ENCODE measurements around the gene KIF18B. TPM values are rescaled to one million over a fixed set of nuclear protein-coding genes. Genes with fewer than 3 reads are reported as not detected.

The KIF18B gene
- polyA plus RNA-seq, 3 donors: not detected

DNA sequence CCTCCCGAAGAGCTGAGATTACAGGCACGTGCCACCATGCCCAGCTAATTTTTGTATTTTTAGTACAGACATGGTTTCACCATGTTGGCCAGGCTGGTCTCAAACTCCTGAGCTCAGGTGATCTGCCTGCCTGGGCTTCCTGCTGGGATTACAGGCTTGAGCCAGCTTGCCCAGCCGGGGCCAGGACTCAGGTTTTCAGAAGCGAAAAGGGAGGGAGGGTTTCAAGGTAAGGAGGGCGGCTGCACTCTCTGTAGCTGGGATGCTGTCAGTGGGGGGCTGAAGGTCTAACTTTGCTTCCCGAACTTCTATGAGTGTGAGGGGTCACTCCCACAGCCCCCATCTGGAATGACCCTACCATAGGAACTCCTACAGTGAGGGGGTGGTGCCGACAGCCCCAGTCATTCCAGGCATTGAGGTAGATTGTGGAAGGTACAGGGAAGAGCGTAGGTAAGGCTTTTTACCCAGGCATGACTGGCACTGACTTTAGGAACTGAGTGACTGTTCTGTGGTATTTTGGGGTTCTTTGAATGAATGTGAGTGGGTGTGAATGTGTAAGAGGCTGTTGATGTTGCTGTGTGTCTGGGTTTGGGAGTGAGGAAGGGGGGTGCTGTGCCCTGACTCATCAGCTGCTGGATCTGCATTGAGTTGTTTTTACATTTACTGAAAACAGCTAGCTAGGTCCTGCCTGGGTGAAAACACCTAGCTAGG, 24.4 kb upstream of the KIF18B start:
- H3K27ac Mint-ChIP-seq: peak overlapping the region in 1 of 7 donors; percentile 40
- intact Hi-C loops (cut with micrococcal nuclease): no loop called here
- peak overlapping the region in 1 of 2 donors; percentile 59 for H3K4me3 Mint-ChIP-seq
- Histone ChIP-seq H3K9ac (ENCODE audit: insufficient read depth, low read length, poor library complexity, severe bottlenecking) (no peak overlapping the region), H3K4me2 (replicated peaks; ENCODE audit: extremely low read depth, low read length, poor library complexity, severe bottlenecking) (no peak overlapping the region), H3K9me3 (replicated peaks in 1 of 2; ENCODE audit: control insufficient read depth in 1 of 2, insufficient read depth in 1 of 2, low read length in 2 of 2) (peaks cover 0 to 20% of the 10 kb centered on the region in 2 donors), H3K4me1 (ENCODE audit: control insufficient read depth in 1 of 2, insufficient read depth in 2 of 2, low read length in 2 of 2) (peaks cover 19 to 32% of the 10 kb centered on the region in 2 donors), H3K36me3 (replicated peaks in 1 of 2; ENCODE audit: control insufficient read depth in 1 of 2, insufficient read depth in 2 of 2, low read length in 2 of 2) (no peaks in the 10 kb centered on the region), H2AFZ (ENCODE audit: insufficient read depth, low read depth, low read length, poor library complexity, severe bottlenecking) (no peak overlapping the region), H4K20me1 (ENCODE audit: insufficient read depth, low read length) (no peaks in the 10 kb centered on the region), H3K27ac (ENCODE audit: low read depth in 1 of 2, low read length in 2 of 2) (no peak overlapping the region), H3K4me3 (replicated peaks in 1 of 3; ENCODE audit: low read depth in 2 of 3, low read length in 3 of 3) (no peak overlapping the region), H3K27me3 (ENCODE audit: control insufficient read depth in 2 of 2, insufficient read depth in 2 of 2, low read length in 2 of 2) (peaks cover 47 to 82% of the 10 kb centered on the region in 2 donors), H3K79me2 (ENCODE audit: insufficient read depth, low read length) (no peaks in the 10 kb centered on the region)
- no peak for TF ChIP-seq CTCF (IDR thresholded peaks at IDR 0.05)
- peaks cover 79 to 86% (median 80%) of the 10 kb centered on the region in 3 donors for H3K27me3 Mint-ChIP-seq (ENCODE audit: low read depth in 3 of 3)
- H3K9me3 Mint-ChIP-seq: peaks cover 2 to 33% (median 15%) of the 10 kb centered on the region in 7 donors
- WGBS (ENCODE audit: insufficient coverage): 90% methylated on average over 3 of the region's 8 CpGs
- DNase-seq: no peak
- peaks cover 24% of the 10 kb centered on the region for H3K4me1 Mint-ChIP-seq
- H3K36me3 Mint-ChIP-seq: peaks cover 4 to 9% of the 10 kb centered on the region in 2 donors

GRCh38 chr17:44970136-44970741, 22.7 kb upstream of the KIF18B start:
- Mint-ChIP-seq H3K4me3 (peak overlapping the region; percentile 55 to 86), H3K27me3 (ENCODE audit: low read depth in 3 of 3) (peaks cover 83 to 92% (median 86%) of the 10 kb centered on the region in 3 donors), H3K9me3 (peaks cover 2 to 42% (median 19%) of the 10 kb centered on the region in 7 donors), H3K4me1 (peaks cover 32% of the 10 kb centered on the region), H3K36me3 (peaks cover 11 to 16% of the 10 kb centered on the region in 2 donors), H3K27ac (no peak overlapping the region)
- WGBS (ENCODE audit: insufficient coverage): under 1% methylated on average over 53 of the region's 55 CpGs
- no peak for DNase-seq
- Histone ChIP-seq H2AFZ (ENCODE audit: insufficient read depth, low read depth, low read length, poor library complexity, severe bottlenecking) (peak overlapping the region; percentile 59), H3K27ac (ENCODE audit: low read depth in 1 of 2, low read length in 2 of 2) (no peak overlapping the region), H3K4me2 (replicated peaks; ENCODE audit: extremely low read depth, low read length, poor library complexity, severe bottlenecking) (peak overlapping the region; percentile 49), H3K4me3 (replicated peaks in 1 of 3; ENCODE audit: low read depth in 2 of 3, low read length in 3 of 3) (no peak overlapping the region), H3K79me2 (ENCODE audit: insufficient read depth, low read length) (no peaks in the 10 kb centered on the region), H4K20me1 (ENCODE audit: insufficient read depth, low read length) (no peaks in the 10 kb centered on the region), H3K9ac (ENCODE audit: insufficient read depth, low read length, poor library complexity, severe bottlenecking) (no peak overlapping the region), H3K9me3 (replicated peaks in 1 of 2; ENCODE audit: control insufficient read depth in 1 of 2, insufficient read depth in 1 of 2, low read length in 2 of 2) (peaks cover 0 to 25% of the 10 kb centered on the region in 2 donors), H3K4me1 (ENCODE audit: control insufficient read depth in 1 of 2, insufficient read depth in 2 of 2, low read length in 2 of 2) (peaks cover 19 to 33% of the 10 kb centered on the region in 2 donors), H3K36me3 (replicated peaks in 1 of 2; ENCODE audit: control insufficient read depth in 1 of 2, insufficient read depth in 2 of 2, low read length in 2 of 2) (no peaks in the 10 kb centered on the region), H3K27me3 (ENCODE audit: control insufficient read depth in 2 of 2, insufficient read depth in 2 of 2, low read length in 2 of 2) (peaks cover 62 to 85% of the 10 kb centered on the region in 2 donors)
- TF ChIP-seq CTCF (IDR thresholded peaks at IDR 0.05): no peak
- intact Hi-C loops (cut with micrococcal nuclease): no loop called here
